K562 (cell line): Measurements from ENCODE around the gene FAM89B. TPM values are rescaled to one million over a fixed set of nuclear protein-coding genes. Genes with fewer than 3 reads are reported as not detected.
A peak's percentile ranks its signal among the peaks of the same experiment; 100 is the strongest.

ENCODE experiments used
- ATAC-seq: fragments of 200-7000 bp; cut with Tn5 transposase; 3 replicates; pipeline ENCODE4 v1.9.1; 2020; ENCODE audit warnings: moderate library complexity
- BruUV-seq: library from RNA; stranded (reverse); fragments of 400-500 nt; replicated peaks from 2 replicates; lab custom pipeline; 2021; lab: Mats Ljungman, UMichigan
- CTCF ChIA-PET: fragments of 300-600 bp; formaldehyde crosslinking; extraction: SDS; loops from one replicate; lab custom pipeline; 2021; ENCODE audit warnings: low intra/inter-chr PET ratio; lab: Yijun Ruan, JAX
- POLR2A ChIA-PET: fragments of 300-600, 350-650 bp; sonication (Branson Sonifier 250); formaldehyde crosslinking; extraction: SDS; loops from one replicate; lab custom pipeline; 2021; ENCODE audit warnings: antibody characterized with exemption, inconsistent platforms; lab: Yijun Ruan, JAX
- DNase-seq, 4 experiments: peaks; one replicate each; pipeline versions ENCODE4 v3.0.0 to v3.0.0-alpha.2; 2011 to 2018; ENCODE audit warnings: low spot score in 3 of 4, mixed read lengths in 3 of 4; ENCODE audit errors: extremely low read depth in 1 of 4
- FAIRE-seq: peaks from 2 replicates; lab custom pipeline; 2011; peaks lifted over from hg19 to GRCh38; lab: Jason Lieb, UNC
- H2AFZ ChIP-seq: 2 replicates; pipeline ENCODE4 v1.6.0; 2011; ENCODE audit warnings: low read depth, low read length, control low read depth, inconsistent platforms
- H3K27ac ChIP-seq: fragments of 200-600 bp; 3 replicates; pipeline ENCODE4 v1.8.0; 2011; ENCODE audit warnings: low read depth, mild to moderate bottlenecking, control low read depth, inconsistent platforms, low read length, moderate library complexity, mixed read lengths; ENCODE audit errors: extremely low read depth
- H3K27me3 ChIP-seq, 2 experiments: fragments of 300-600 bp in 1 of 2; 2 replicates in 1 of 2; 3 replicates in 1 of 2; pipeline versions ENCODE4 v1.6.0 to v1.8.0; 2011; ENCODE audit warnings: inconsistent platforms in 2 of 2, low read length in 2 of 2, mild to moderate bottlenecking in 1 of 2, mixed read lengths in 1 of 2, moderate library complexity in 1 of 2; ENCODE audit not compliant: control insufficient read depth in 2 of 2, insufficient read depth in 2 of 2
- H3K36me3 ChIP-seq: fragments of 300-600 bp; 3 replicates; pipeline ENCODE4 v1.8.0; 2011; ENCODE audit warnings: mild to moderate bottlenecking, low read length, inconsistent platforms; ENCODE audit not compliant: control insufficient read depth, insufficient read depth
- H3K4me1 ChIP-seq, 2 experiments: fragments of 200-600 bp in 1 of 2; replicated peaks in 1 of 2; 2 replicates in 1 of 2; 3 replicates in 1 of 2; pipeline versions ENCODE4 v1.5.1 to v1.8.0; 2011; ENCODE audit warnings: inconsistent platforms in 2 of 2, low read length in 2 of 2, mild to moderate bottlenecking in 1 of 2, mixed read lengths in 1 of 2, moderate library complexity in 1 of 2; ENCODE audit not compliant: control insufficient read depth in 2 of 2, insufficient read depth in 2 of 2
- H3K4me2 ChIP-seq: 2 replicates; pipeline ENCODE4 v1.6.1; 2011; ENCODE audit warnings: low read length, control low read depth, inconsistent platforms, mixed read lengths; ENCODE audit not compliant: insufficient read depth
- H3K4me3 ChIP-seq: fragments of 200-600 bp; sonication (generic), shearing (Covaris generic); 2 replicates; pipeline ENCODE4 v1.5.1; 2016; ENCODE audit warnings: control low read depth, inconsistent platforms
- H3K79me2 ChIP-seq: fragments of 200-600 bp; 3 replicates; pipeline ENCODE4 v1.8.0; 2011; ENCODE audit warnings: low read length, inconsistent platforms; ENCODE audit not compliant: control insufficient read depth, insufficient read depth
- H3K9ac ChIP-seq, 2 experiments: 2 replicates each; pipeline versions ENCODE4 v1.6.0 to v1.6.1; 2011; ENCODE audit warnings: low read depth in 2 of 2, low read length in 2 of 2, control low read depth in 1 of 2, inconsistent platforms in 1 of 2, mild to moderate bottlenecking in 1 of 2, mixed read lengths in 1 of 2; ENCODE audit not compliant: insufficient read depth in 1 of 2
- H3K9me1 ChIP-seq: one replicate; pipeline ENCODE4 v1.6.0; 2011; ENCODE audit warnings: inconsistent platforms, mild to moderate bottlenecking, low read length, moderate library complexity; ENCODE audit not compliant: control insufficient read depth, insufficient read depth
- H3K9me3 ChIP-seq: replicated peaks from 2 replicates; pipeline ENCODE4 v1.5.1; 2011; ENCODE audit warnings: low read depth, low read length, inconsistent platforms; ENCODE audit not compliant: control insufficient read depth, insufficient read depth
- H4K20me1 ChIP-seq: replicated peaks from 2 replicates; pipeline ENCODE4 v1.6.1; 2011; ENCODE audit warnings: low read length, inconsistent platforms, mixed read lengths; ENCODE audit not compliant: control insufficient read depth, insufficient read depth
- GABPA ChIP-seq: fragments of 200-800 bp; sonication (Bioruptor generic); conservative IDR thresholded peaks from 2 replicates; pipeline ENCODE4 v1.6.1; 2016; ENCODE audit warnings: low read depth, missing genetic modification characterization, missing compliant biosample characterization
- HDAC8 ChIP-seq: fragments of 450-650 bp; IDR thresholded peaks from 2 replicates; pipeline ENCODE4 v1.6.1; 2016; ENCODE audit warnings: mild to moderate bottlenecking, missing genetic modification characterization, moderate library complexity, missing compliant biosample characterization
- HES1 ChIP-seq: fragments of 450-650 bp; IDR thresholded peaks from 2 replicates; pipeline ENCODE4 v1.6.1; 2016; ENCODE audit warnings: low read depth, mild to moderate bottlenecking, moderate library complexity
- NKRF ChIP-seq: fragments of 450-650 bp; IDR thresholded peaks from 2 replicates; pipeline ENCODE4 v1.6.1; 2016; ENCODE audit warnings: borderline replicate concordance
- THAP12 ChIP-seq: fragments of 250-450 bp; sonication (Bioruptor Pico); IDR thresholded peaks from 2 replicates; pipeline ENCODE4 v1.9.0; 2021; ENCODE audit warnings: mild to moderate bottlenecking, inconsistent platforms
- ZBTB11 ChIP-seq, 3 experiments: fragments of 200-800 bp in 1 of 3; fragments of 250-450 bp in 1 of 3; fragments of 450-650 bp in 1 of 3; sonication (Bioruptor Pico) in 1 of 3; sonication (Bioruptor generic) in 1 of 3; formaldehyde crosslinking in 1 of 3; IDR thresholded peaks; 2 replicates each; pipeline versions ENCODE4 v1.6.1 to v1.8.0; 2016 to 2022; ENCODE audit warnings: mild to moderate bottlenecking in 2 of 3, missing genetic modification characterization in 2 of 3, missing compliant biosample characterization in 1 of 3, moderate library complexity in 1 of 3
- ZNF639 ChIP-seq, 2 experiments: fragments of 200-800 bp in 1 of 2; sonication (Bioruptor generic) in 1 of 2; sonication (generic) in 1 of 2; formaldehyde crosslinking in 1 of 2; IDR thresholded peaks in 1 of 2; conservative IDR thresholded peaks in 1 of 2; 2 replicates each; pipeline versions ENCODE4 v1.5.0 to v1.6.1; 2016 to 2020; ENCODE audit warnings: missing compliant biosample characterization in 1 of 2, missing genetic modification characterization in 1 of 2, missing genetic modification reagents in 1 of 2
- WGBS: fragments of 100-300 bp; shearing (Covaris generic); methylation state at CpG from one replicate; pipeline ENCODE4 v1.1.6; 2016; ENCODE audit warnings: low coverage, mixed read lengths; ENCODE audit not compliant: insufficient coverage; ENCODE audit errors: missing lambda C conversion rate; 5-methylcytosine and 5-hydroxymethylcytosine counted together
- in situ Hi-C: fragments of 300-500 bp; cut with MboI; formaldehyde crosslinking; loops from 4 replicates; pipeline ENCODE4 v1.15.0; 2018; ENCODE audit warnings: inconsistent platforms, mixed read lengths
- intact Hi-C: fragments of 100-400 bp; cut with micrococcal nuclease; formaldehyde crosslinking; loops from 2 replicates; pipeline ENCODE4 v1.14.2; 2022
- polyA plus RNA-seq, 8 experiments: library from polyadenylated mRNA; depleted of rRNA in 4 of 8; stranded (reverse) in 5 of 8; unstranded in 3 of 8; fragments of >200 nt; fragmentation: Nextera tagmentation in 2 of 8; fragmentation: Illumina TruSeq in 1 of 8; extraction: Ambion mirVana in 2 of 8; extraction: Trizol in 1 of 8; gene quantifications; 2 replicates each; pipeline versions ENCODE4 v1.2.1 to v1.2.3, GENCODE V29; 2011 to 2014; ENCODE audit warnings: inconsistent platforms in 1 of 8, missing spikeins in 1 of 8
- total RNA-seq, 7 experiments: library from RNA; depleted of rRNA in 6 of 7; stranded (reverse); fragments of >200 nt in 6 of 7; fragmentation: Illumina TruSeq in 2 of 7; extraction: Trizol in 2 of 7; gene quantifications; 2 replicates each; pipeline versions ENCODE4 v1.2.1 to v1.2.3, GENCODE V29; 2011 to 2021; ENCODE audit warnings: low replicate concordance in 1 of 7

Gene FAM89B
- total and polyA plus RNA-seq, 9 of the 15 experiments (the other 6 are each of a cell fraction or from before 2014, with no cell fraction given), result 0.32 to 27.6 (median 11.9) TPM

- H3K27ac ChIP-seq, result peak within 1 kb of the TSS; percentile 89
- under 1% methylated on average over 32 of the region's 69 CpGs for WGBS
- peak; percentile 70 for TF ChIP-seq GABPA
- TF ChIP-seq HDAC8, result no peak
- TF ChIP-seq HES1, result no peak
- TF ChIP-seq NKRF, result peak; percentile 17; the same call in 1 of the 2 replicates
- 0 out of 2 replicates have a peak, but pooled peaks have one; percentile 35 for TF ChIP-seq THAP12 (CRISPR knock-in tag)
- TF ChIP-seq ZBTB11 (CRISPR knock-in tag; IDR thresholded peaks at IDR 0.05), result peak in 1 of 3 experiments; percentile 40; a peak in 1 of 6 replicates
- peak in 1 of 2 experiments; percentile 91; a peak in 2 of 4 replicates for TF ChIP-seq ZNF639 (CRISPR knock-in tag; conservative IDR thresholded peaks at IDR 0.05 in 1 of 2, IDR thresholded peaks at IDR 0.05 in 1 of 2)
Observed at GRCh38 chr11:65575568-65576231, 3.4 kb downstream of the FAM89B start, which contains the start of gene EHBP1L1. Gene EHBP1L1 (plus strand): TSS chr11:65576053. CDS start chr11:65576303, 250 bp downstream.

More at GRCh38 chr11:65575568-65576231, 3.4 kb downstream of the FAM89B start, which contains the start of gene EHBP1L1:
- Histone ChIP-seq H3K4me1 (peaks cover 57 to 93% of the 10 kb centered on the region in 2 experiments), H3K9ac (peak within 1 kb of the TSS; percentile 76 to 95), H3K4me3 (peak within 1 kb of the TSS; percentile 88), H4K20me1 (peaks cover 6% of the 10 kb centered on the region), H3K36me3 (peaks cover 46% of the 10 kb centered on the region), H3K9me1 (peaks cover 5% of the 10 kb centered on the region), H3K79me2 (peaks cover 63% of the 10 kb centered on the region), H3K27me3 (no peaks in the 10 kb centered on the region; a peak in 1 of 5 replicates), H2AFZ (peak within 1 kb of the TSS; percentile 65), H3K4me2 (peak within 1 kb of the TSS; percentile 96), H3K9me3 (no peaks in the 10 kb centered on the region)
- BruUV-seq, result no TSS peak
- intact Hi-C loops (loop anchor here (1.0 to 2.0 kb wide), 2 partner anchors 39 to 63 kb away; partner anchors contain the start of genes MAP3K11 and SIPA1), in situ Hi-C loops (no loop called here)
- DNase-seq, result peak; percentile 81 to 93 (median 91)
- ChIA-PET CTCF (interaction anchor here (0.5 to 6.5 kb wide), 2 partner anchors 35 to 300 kb away, joined by 3 to 63 read pairs; no protein-coding TSS in a partner anchor), POLR2A (interaction anchor here (0.9 to 1.9 kb wide), 12 partner anchors 8 to 274 kb away, joined by 3 to 14 read pairs (median 4); partner anchors contain the start of genes MALAT1 and NEAT1)
- no peak for FAIRE-seq
- peak; percentile 45 for ATAC-seq
